IMR-90 (cell line): Measurements from ENCODE around the gene SPHK2. TPM values are rescaled to one million over a fixed set of nuclear protein-coding genes. Genes with fewer than 3 reads are reported as not detected.

ENCODE experiments used
- ATAC-seq: fragments of 200-7000 bp; cut with Tn5 transposase; 2 replicates; pipeline ENCODE4 v1.9.1; 2020; ENCODE audit warnings: low read depth, mild to moderate bottlenecking, moderate library complexity
- BruUV-seq: library from RNA; stranded (reverse); fragments of 400-500 nt; replicated peaks from 2 replicates; lab custom pipeline; 2021; lab: Mats Ljungman, UMichigan
- CTCF ChIA-PET: fragments of 300-600 bp; formaldehyde crosslinking; extraction: SDS; loops from one replicate; lab custom pipeline; 2021; ENCODE audit warnings: antibody characterized with exemption; lab: Yijun Ruan, JAX
- POLR2A ChIA-PET: fragments of 300-600 bp; sonication (Branson Sonifier 250); formaldehyde crosslinking; loops from one replicate; lab custom pipeline; 2022; ENCODE audit warnings: antibody characterized with exemption; ENCODE audit not compliant: unreplicated experiment; lab: Charles Lee
- DNase-seq: peaks from one replicate; pipeline ENCODE4 v3.0.0; 2013
- H2AFZ ChIP-seq: replicated peaks from 2 replicates; pipeline ENCODE3; 2013; ENCODE audit warnings: low read length, mild to moderate bottlenecking; ENCODE audit not compliant: poor library complexity
- H2AK5ac ChIP-seq: 2 replicates; pipeline ENCODE4 v1.6.1; 2013; ENCODE audit warnings: low read depth, low read length, inconsistent platforms
- H2AK9ac ChIP-seq: replicated peaks from 2 replicates; pipeline ENCODE3; 2013; ENCODE audit warnings: mild to moderate bottlenecking, low read depth, low read length, moderate library complexity; ENCODE audit not compliant: poor library complexity
- H2BK120ac ChIP-seq: 2 replicates; pipeline ENCODE4 v1.6.1; 2013; ENCODE audit warnings: low read depth, low read length, inconsistent platforms
- H2BK15ac ChIP-seq: 3 replicates; pipeline ENCODE4 v1.6.1; 2013; ENCODE audit warnings: low read depth, low read length, inconsistent platforms
- H2BK20ac ChIP-seq: 2 replicates; pipeline ENCODE4 v1.6.1; 2013; ENCODE audit warnings: low read depth, mild to moderate bottlenecking, inconsistent platforms, low read length, moderate library complexity
- H2BK5ac ChIP-seq: 2 replicates; pipeline ENCODE4 v1.6.1; 2013; ENCODE audit warnings: mild to moderate bottlenecking, low read depth, low read length, inconsistent platforms; ENCODE audit not compliant: poor library complexity, severe bottlenecking
- H3K14ac ChIP-seq: replicated peaks from 2 replicates; pipeline ENCODE4 v1.6.1; 2013; ENCODE audit warnings: low read depth, low read length, inconsistent platforms
- H3K18ac ChIP-seq: 2 replicates; pipeline ENCODE4 v1.6.1; 2013; ENCODE audit warnings: low read depth, low read length, control low read depth
- H3K23ac ChIP-seq: 2 replicates; pipeline ENCODE4 v1.6.1; 2013; ENCODE audit warnings: low read depth, low read length, inconsistent platforms
- H3K27ac ChIP-seq: 2 replicates; pipeline ENCODE4 v1.5.1; 2013; ENCODE audit warnings: mild to moderate bottlenecking, control low read depth, low read length; ENCODE audit not compliant: insufficient read depth
- H3K27me3 ChIP-seq: 2 replicates; pipeline ENCODE4 v1.6.1; 2013; ENCODE audit warnings: low read length; ENCODE audit not compliant: control insufficient read depth, insufficient read depth
- H3K36me3 ChIP-seq: 2 replicates; pipeline ENCODE4 v1.6.1; 2013; ENCODE audit warnings: low read length, mixed read lengths; ENCODE audit not compliant: control insufficient read depth, insufficient read depth
- H3K4ac ChIP-seq: 2 replicates; pipeline ENCODE4 v1.6.1; 2013; ENCODE audit warnings: low read depth, low read length, inconsistent platforms
- H3K4me1 ChIP-seq: 2 replicates; pipeline ENCODE4 v1.6.1; 2013; ENCODE audit warnings: low read length, mixed read lengths; ENCODE audit not compliant: control insufficient read depth, insufficient read depth
- H3K4me2 ChIP-seq: 2 replicates; pipeline ENCODE4 v1.6.1; 2013; ENCODE audit warnings: low read depth, mild to moderate bottlenecking, control low read depth, low read length, moderate library complexity
- H3K4me3 ChIP-seq: 2 replicates; pipeline ENCODE4 v1.5.1; 2013; ENCODE audit warnings: low read depth, mild to moderate bottlenecking, control low read depth, low read length, moderate library complexity; ENCODE audit not compliant: insufficient read depth
- H3K56ac ChIP-seq: 2 replicates; pipeline ENCODE4 v1.6.1; 2013; ENCODE audit warnings: low read length, inconsistent platforms; ENCODE audit not compliant: insufficient read depth; ENCODE audit errors: extremely low read depth
- H3K79me1 ChIP-seq, 2 experiments: 2 replicates each; pipeline ENCODE4 v1.6.1; 2013; ENCODE audit warnings: low read length in 2 of 2, inconsistent platforms in 1 of 2, low read depth in 1 of 2
- H3K9ac ChIP-seq: 2 replicates; pipeline ENCODE4 v1.6.1; 2013; ENCODE audit warnings: low read depth, low read length, control low read depth
- H3K9me1 ChIP-seq: 2 replicates; pipeline ENCODE4 v1.6.1; 2013; ENCODE audit warnings: low read length, inconsistent platforms; ENCODE audit not compliant: insufficient read depth
- H3K9me3 ChIP-seq: 2 replicates; pipeline ENCODE4 v1.6.1; 2013; ENCODE audit warnings: low read length; ENCODE audit not compliant: control insufficient read depth, insufficient read depth
- H4K20me1 ChIP-seq: 2 replicates; pipeline ENCODE4 v1.6.1; 2013; ENCODE audit warnings: low read length, inconsistent platforms; ENCODE audit not compliant: insufficient read depth
- H4K5ac ChIP-seq: 2 replicates; pipeline ENCODE4 v1.6.1; 2013; ENCODE audit warnings: mild to moderate bottlenecking, low read depth, low read length, control low read depth
- H4K8ac ChIP-seq, 2 experiments: 2 replicates each; pipeline ENCODE4 v1.6.1; 2013; ENCODE audit warnings: low read depth in 2 of 2, low read length in 2 of 2, control low read depth in 1 of 2, inconsistent platforms in 1 of 2
- H4K91ac ChIP-seq: 2 replicates; pipeline ENCODE4 v1.6.1; 2013; ENCODE audit warnings: low read depth, low read length, inconsistent platforms; ENCODE audit not compliant: insufficient read depth
- CEBPB ChIP-seq: IDR thresholded peaks from 2 replicates; pipeline ENCODE4 v1.6.1; 2012; ENCODE audit warnings: low read depth, low read length, improper control_type of control experiment
- FOS ChIP-seq: fragments of 150-350 bp; IDR thresholded peaks from 2 replicates; pipeline ENCODE4 v1.6.1; 2016; ENCODE audit warnings: low read depth, low read length
- MAFK ChIP-seq: IDR thresholded peaks from 2 replicates; pipeline ENCODE4 v1.6.1; 2012; ENCODE audit warnings: low read depth, low read length, improper control_type of control experiment
- MXI1 ChIP-seq: IDR thresholded peaks from 2 replicates; pipeline ENCODE4 v1.6.1; 2012; ENCODE audit warnings: low read depth, mild to moderate bottlenecking, low read length, moderate library complexity, borderline replicate concordance
- NFE2L2 ChIP-seq: fragments of 150-350 bp; IDR thresholded peaks from 2 replicates; pipeline ENCODE4 v1.6.1; 2016; ENCODE audit warnings: low read depth, mild to moderate bottlenecking, low read length
- RAD21 ChIP-seq: IDR thresholded peaks from 2 replicates; pipeline ENCODE4 v1.6.1; 2012; ENCODE audit warnings: low read length, improper control_type of control experiment
- RCOR1 ChIP-seq: IDR thresholded peaks from 2 replicates; pipeline ENCODE4 v1.6.1; 2012; ENCODE audit warnings: mild to moderate bottlenecking, low read length, improper control_type of control experiment; ENCODE audit not compliant: insufficient replicate concordance
- RFX5 ChIP-seq: IDR thresholded peaks from 2 replicates; pipeline ENCODE4 v1.8.0; 2012; ENCODE audit warnings: low read depth, mild to moderate bottlenecking, low read length, moderate library complexity
- SMC3 ChIP-seq: fragments of 150-350 bp; IDR thresholded peaks from 2 replicates; pipeline ENCODE4 v1.6.1; 2016; ENCODE audit warnings: low read depth, mild to moderate bottlenecking, antibody characterized with exemption, low read length, moderate library complexity
- WGBS, 2 experiments: methylation state at CpG; one replicate each; pipeline versions ENCODE4 v1.1.5 to v1.1.7; 2013; ENCODE audit warnings: missing lambda C conversion rate in 2 of 2; ENCODE audit not compliant: insufficient read length in 1 of 2; ENCODE audit errors: extremely low coverage in 2 of 2; 5-methylcytosine and 5-hydroxymethylcytosine counted together
- dilution Hi-C: fragments of 300-500 bp; cut with HindIII; formaldehyde crosslinking; loops from one replicate; pipeline ENCODE4 v1.14.3; 2018; ENCODE audit warnings: low sequenced_read_pairs; ENCODE audit not compliant: unreplicated experiment
- in situ Hi-C: fragments of 300-500 bp; cut with MboI; formaldehyde crosslinking; loops from 3 replicates; pipeline ENCODE4 v1.14.3; 2019; ENCODE audit warnings: low sequenced_read_pairs, inconsistent platforms, mixed read lengths
- intact Hi-C: fragments of 100-400 bp; cut with micrococcal nuclease; formaldehyde crosslinking; loops from 2 replicates; pipeline ENCODE4 v1.10.0; 2022
- polyA plus RNA-seq, 3 experiments: library from polyadenylated mRNA; depleted of rRNA; stranded (reverse); fragments of >200 nt; gene quantifications; 2 replicates each; pipeline ENCODE4 v1.2.3, GENCODE V29; 2012; ENCODE audit warnings: low replicate concordance in 1 of 3
- total RNA-seq: library from RNA; depleted of rRNA; stranded (reverse); fragments of >200 nt; gene quantifications from 2 replicates; pipeline ENCODE4 v1.2.3, GENCODE V29; 2012

Gene SPHK2
- total and polyA plus RNA-seq, 2 of the 4 experiments (the other 2 are of a cell fraction): 1.6 to 9.9 TPM

DNA sequence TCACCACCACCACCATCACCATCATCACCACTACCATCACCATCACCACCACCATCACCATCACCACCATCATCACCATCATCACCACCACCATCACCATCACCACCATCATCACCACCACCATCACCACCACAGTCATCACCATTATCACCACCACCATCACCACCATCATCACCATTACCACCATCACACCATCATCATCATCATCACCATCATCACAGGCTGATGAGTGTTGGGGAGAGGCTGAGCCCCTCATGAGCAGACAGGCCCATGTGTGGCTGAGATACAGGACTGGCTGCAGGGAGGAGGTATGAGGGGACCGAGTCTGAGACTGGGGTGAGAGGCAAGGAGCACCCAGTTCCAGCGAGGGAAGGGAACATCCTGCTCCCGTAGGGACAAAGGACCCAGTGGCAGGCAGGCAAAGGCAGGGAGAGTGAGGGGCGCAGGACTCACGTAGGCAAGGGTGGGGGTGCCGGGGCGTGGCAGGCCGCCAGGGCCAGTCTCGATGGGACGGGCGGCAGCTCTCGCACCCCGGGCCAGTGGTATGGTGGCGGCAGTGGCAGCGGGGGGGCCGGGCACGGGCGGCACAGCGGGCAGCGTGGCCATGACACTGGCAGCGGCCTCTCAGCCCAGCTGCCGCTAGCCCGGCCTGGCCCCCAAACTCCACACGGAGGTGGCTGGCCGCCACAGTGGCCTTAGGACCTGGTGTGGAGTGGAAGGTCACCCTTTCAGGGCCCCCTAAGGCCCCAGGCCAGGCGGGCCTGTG lies 50.8 kb downstream of the SPHK2 start:
- Histone ChIP-seq H2BK20ac (no peak overlapping the region), H3K23ac (no peak overlapping the region), H2AK9ac (no peak overlapping the region), H4K91ac (no peak overlapping the region), H2BK15ac (no peak overlapping the region), H3K79me1 (no peaks in the 10 kb centered on the region), H3K4me2 (no peak overlapping the region), H2AK5ac (no peak overlapping the region), H3K14ac (no peak overlapping the region), H3K9me3 (no peaks in the 10 kb centered on the region), H3K9me1 (no peaks in the 10 kb centered on the region), H3K4me3 (no peak overlapping the region), H2BK120ac (no peak overlapping the region), H2BK5ac (no peak overlapping the region), H4K20me1 (no peaks in the 10 kb centered on the region), H3K27me3 (peaks cover 7% of the 10 kb centered on the region), H3K56ac (no peak overlapping the region), H3K18ac (no peak overlapping the region), H3K4ac (no peak overlapping the region), H2AFZ (no peak overlapping the region), H4K5ac (no peak overlapping the region), H4K8ac (no peak overlapping the region), H3K36me3 (no peaks in the 10 kb centered on the region), H3K9ac (no peak overlapping the region), H3K4me1 (no peaks in the 10 kb centered on the region), H3K27ac (no peak overlapping the region)
- CTCF ChIA-PET: no interaction called here
- no peak for ATAC-seq
- intact Hi-C loops: no loop called here
- no peak for DNase-seq
- no TSS peak for BruUV-seq
- 93% methylated on average over 9 of the region's 26 CpGs; no CpG with 5 or more reads in 1 of the 2 experiments for WGBS, 2 experiments
- POLR2A ChIA-PET: no interaction called here
- in situ Hi-C loops: no loop called here
- dilution Hi-C loops: no loop called here
- no peak for TF ChIP-seq SMC3
- no peak for TF ChIP-seq FOS
- TF ChIP-seq RAD21: no peak
- no peak for TF ChIP-seq MXI1
- no peak for TF ChIP-seq RCOR1
- TF ChIP-seq NFE2L2: no peak
- TF ChIP-seq MAFK: no peak
- no peak for TF ChIP-seq RFX5
- TF ChIP-seq CEBPB: no peak
